GM21786 (cell line): ENCODE results near the gene SEC61A2.
"Not testable (repeated sequence)": the region's sequence is repeated elsewhere in the genome, so short reads cannot be mapped to it uniquely, and the experiment has no call there.

Experiments used
- ATAC-seq: cut with Tn5 transposase; IDR thresholded peaks from one replicate; pipeline ENCODE4 v1.9.1; 2021; ENCODE audit not compliant: unreplicated experiment

SEC61A2 gene

DNA sequence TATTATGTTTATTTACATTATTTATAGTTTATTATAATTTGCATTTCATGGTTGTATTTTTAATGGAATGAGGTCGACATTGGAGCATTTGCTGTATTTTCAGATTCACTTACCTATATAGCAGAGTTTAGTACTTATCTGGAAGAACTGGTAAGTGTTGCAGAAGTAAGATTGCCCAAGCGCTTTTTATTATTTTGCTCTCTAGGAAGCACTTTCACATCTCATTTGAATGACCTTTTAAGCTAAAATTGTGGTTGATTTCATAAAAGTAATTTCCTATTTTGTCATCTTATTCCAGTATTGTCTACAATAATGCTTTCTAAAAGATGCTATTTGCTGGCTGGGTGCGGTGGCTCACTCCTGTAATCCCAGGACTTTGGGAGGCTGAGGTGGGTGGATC lies 28.6 kb downstream of the SEC61A2 start:
- ATAC-seq, result no peak

DNA sequence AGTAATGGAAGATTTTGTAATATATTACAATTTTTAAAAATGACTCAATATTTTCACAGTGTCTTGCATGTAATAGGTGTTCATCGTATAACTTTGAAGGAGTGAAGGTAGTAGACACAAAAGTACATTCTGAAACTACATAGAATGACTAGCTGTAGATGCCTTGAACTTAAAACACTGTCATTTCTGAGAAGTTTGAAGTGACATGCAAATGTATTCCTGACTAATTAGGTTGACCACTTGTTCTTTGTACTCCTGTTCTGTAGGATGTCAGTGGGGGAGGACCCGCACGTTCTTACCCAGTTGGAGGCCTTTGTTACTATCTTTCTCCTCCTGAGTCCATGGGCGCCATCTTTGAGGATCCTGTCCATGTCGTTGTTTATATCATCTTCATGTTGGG lies 31.2 kb downstream of the SEC61A2 start:
- no peak for ATAC-seq

DNA sequence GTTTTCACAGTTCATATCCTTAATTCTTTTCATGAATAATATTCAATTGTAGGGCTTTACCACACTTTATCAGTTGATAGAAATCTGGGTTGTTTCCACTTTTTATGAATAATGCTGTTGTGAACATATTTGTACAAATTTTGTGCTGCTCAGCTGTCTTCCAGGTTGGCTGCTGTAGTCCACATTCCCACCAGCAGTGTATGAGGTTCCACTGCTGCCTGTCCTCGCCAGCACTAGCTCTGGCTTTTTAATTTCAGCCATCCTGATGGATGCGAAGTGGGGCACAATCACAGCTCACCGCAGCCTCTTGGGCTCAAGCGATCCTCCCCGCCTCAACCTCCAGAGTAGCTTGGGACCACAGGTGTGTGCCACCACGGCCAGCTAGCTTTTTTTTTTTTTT lies 33.5 kb downstream of the SEC61A2 start:
- ATAC-seq, result no peak

DNA sequence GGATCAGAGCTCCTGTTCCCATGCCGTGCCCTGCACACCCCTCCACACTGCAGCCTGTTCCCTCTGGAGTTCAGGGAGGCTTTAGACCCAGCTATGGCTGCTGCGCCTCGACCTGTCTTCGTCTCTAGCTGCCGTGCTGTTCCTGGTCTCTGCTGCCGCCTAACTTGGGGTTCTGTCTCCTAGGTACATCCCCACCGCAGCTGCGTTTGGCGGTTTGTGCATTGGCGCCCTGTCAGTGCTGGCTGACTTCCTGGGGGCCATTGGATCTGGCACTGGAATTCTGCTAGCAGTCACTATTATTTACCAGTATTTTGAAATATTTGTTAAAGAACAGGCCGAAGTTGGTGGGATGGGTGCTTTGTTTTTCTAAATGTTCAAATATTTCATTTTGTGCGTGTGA lies 34.6 kb downstream of the SEC61A2 start:
- no peak for ATAC-seq

DNA sequence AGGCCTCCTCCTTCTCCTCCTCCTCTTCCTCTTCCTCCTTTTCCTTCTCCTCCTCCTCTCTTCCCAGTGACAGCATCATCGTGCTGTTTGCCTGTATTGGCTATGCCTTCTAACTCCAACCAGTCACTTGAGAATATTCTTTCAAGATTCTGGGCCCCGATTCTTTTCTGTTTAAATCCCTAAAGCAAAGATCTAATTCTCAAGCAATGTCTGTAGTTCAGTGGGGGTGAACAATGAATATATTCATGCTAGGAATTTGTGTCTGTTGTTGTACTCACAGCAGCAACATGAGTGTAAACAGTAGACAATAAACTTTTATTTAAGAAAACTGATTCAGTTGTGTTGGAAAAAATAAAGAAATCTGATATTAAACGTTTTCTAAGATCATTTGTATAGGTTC lies 35.6 kb downstream of the SEC61A2 start:
- ATAC-seq, result no peak

DNA sequence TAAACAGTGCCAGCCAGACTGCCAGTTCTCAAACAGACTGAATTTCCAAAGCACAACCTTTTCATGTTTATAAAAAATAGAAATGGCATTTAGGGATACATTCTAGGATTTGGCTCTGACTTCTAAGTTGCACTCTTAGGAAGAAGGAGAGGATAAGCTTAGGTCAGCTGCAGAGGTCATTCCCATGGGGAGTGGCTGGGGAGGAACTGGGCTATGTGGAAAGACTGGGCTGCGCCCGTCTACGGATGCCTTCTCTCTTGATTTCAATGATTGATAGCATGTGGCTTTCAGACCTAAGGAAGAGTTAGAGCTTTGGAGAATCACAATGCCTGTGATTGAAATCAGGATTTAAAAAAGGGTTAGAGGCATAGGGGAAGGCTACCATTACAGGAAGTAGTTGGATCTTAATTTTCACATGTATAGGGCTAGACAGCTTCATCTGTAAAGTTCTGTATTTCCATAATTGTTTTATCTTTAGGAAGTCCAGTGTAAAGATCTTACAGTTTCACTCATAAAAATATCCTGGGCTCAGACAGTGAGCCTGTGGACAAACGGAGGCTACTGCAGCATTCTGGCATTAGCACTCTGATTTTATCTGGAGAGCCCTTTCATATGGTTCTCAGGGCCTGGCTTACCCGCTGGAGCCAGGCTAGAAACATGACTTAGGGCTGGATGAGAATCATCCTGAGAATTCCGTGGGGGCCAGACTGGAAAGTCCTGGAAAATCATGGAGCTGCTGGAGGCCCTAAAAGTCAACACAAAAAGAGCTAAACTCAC lies 36.7 kb downstream of the SEC61A2 start:
- no peak for ATAC-seq

DNA sequence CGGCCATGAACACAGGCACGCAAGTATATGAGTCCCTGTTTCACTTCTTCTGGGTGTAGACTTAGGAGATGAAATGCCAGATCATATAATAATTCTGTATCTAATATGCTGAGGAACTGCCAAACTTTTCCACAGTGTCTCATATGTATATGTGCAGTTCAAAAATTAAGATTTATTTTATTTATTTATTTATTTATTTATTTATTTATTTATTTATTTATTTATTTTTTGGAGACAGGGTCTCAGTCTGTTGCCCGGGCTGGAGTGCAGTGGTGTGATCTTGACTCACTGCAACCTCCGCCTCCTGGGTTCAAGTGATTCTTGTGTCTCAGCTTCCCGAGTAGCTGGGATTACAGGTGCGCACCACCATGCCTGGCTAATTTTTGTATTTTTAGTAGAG lies 42.0 kb downstream of the SEC61A2 start:
- not testable (repeated sequence) for ATAC-seq

DNA sequence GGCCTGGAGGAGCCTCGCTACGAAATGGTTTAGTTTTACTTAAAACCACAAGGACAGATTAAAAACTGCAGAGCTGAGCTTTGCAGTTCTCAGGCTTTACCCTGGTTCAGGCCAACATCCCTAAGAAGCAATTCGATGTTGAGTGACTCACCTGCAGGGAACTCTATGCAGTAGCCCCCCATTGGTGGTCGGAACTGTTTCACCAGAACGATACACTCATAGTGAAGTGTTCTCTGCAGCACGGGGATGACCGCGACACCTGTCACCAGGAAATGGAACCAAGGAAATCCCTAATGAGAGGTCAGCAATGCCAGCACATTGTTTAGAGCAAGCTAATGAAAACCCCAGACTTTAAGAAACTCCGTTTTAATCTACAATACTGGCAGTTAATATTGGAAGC lies 48.2 kb downstream of the SEC61A2 start:
- ATAC-seq, result no peak

DNA sequence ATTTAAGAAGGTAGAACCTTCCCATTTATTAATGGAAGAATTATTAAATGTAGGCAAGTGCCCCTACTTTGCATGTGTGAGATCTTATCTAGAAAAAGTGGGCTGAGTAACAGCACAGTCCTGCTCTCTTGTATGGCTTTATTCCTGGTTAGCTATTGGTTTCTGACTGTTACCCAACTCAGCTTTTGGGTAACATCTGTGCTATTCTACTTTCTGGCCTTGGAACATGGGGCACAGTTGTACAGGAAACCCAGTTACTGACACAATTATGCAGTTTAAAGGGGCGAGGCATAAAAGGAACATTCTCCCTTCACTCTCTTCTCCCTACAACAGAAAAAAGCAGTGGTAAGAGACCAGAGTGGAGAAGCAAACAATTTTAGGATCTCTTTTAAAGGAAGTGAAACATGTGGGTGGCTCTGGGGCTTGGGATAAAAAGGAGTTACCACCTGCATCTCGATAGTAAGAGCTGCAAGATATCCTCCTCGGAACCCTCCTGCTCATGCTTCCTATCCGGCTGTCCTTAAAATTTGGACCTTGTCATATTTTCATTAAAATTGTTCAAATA lies 50.2 kb downstream of the SEC61A2 start:
- ATAC-seq, result no peak

DNA sequence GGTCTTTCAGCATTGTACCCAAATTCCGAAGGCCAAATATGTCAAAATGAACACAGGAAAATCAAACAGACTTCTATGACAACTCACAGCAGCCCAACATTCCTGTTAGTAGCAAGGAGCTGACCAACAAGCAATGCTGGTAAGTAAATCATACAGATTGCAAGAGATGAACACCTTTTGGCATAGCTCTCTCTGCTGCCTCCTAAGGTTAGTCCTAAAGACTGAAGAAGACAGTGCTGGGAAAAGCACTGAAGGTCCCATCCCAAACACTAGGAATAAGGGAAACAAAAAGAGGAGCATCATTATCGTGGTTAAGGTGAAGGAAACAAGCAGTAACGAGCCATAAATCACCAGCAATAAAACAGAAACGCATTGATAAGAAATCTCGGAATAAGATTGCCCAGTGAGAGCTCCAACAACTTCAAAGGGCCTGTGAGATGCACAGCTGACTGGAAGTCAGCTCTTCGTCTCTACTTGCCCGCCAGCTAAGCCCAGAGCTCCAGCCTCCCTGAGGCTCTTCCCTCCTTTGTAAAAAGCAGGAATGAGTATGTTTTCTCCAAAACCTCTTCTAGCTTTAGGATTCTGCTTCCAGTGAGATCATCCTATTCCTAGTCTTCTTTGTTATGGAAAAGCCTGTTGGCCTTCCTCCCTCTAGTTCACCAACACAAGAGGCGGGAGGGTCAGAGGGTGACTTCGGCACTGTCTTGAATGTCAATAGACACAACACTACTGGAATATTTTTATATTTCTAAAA lies 50.9 kb downstream of the SEC61A2 start:
- no peak for ATAC-seq

DNA sequence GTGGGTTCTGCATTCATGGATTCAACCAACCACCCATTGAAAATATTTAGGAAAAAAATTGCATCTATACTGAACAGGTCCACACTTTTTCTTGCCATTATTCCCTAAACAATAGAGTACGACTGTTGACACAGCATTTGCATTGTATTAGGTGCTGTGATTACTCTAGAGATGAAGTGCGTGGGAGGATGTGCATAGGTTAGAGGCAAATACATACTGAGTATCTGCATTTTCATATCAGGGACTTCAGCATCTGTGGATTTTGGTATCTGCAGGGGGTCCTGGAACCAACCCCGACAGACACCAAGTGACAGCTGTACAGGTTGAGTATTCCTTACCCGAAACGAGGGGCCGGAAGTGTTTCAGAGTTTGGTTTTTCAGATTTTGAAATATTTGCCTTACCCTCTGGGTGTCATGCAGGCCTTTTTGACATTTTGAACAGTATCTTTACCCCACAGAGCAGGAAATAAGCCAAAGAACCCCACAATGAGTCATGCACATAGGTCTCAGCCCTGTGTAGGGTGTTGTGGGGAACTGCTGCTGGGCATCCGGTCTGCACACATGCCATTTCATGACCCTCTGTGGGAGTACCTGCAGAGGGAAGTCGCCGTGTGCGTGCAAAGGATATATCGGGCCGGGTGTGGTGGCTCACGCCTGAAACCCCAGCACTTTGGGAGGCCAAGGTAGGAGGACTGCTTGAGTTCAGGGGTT lies 51.7 kb downstream of the SEC61A2 start:
- ATAC-seq, result no peak

DNA sequence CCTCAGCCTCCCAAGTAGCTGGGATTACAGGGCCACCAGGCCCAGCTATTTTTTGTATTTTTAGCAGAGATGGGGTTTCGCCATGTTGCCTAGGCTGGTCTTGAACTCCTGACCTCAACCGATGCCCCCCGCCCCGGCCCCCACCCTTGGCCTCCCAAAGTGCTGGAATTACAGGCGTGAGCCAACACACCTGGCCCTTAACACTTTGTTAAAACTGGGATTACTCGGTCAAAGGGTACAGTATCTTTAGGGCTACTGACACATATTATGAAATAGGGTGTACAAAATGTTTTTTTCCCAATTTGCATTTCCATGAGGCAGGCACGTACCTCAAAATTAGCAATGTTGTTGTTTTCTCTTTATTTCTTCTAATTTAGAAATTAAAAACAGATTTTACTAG lies 54.7 kb downstream of the SEC61A2 start:
- ATAC-seq, result no peak

DNA sequence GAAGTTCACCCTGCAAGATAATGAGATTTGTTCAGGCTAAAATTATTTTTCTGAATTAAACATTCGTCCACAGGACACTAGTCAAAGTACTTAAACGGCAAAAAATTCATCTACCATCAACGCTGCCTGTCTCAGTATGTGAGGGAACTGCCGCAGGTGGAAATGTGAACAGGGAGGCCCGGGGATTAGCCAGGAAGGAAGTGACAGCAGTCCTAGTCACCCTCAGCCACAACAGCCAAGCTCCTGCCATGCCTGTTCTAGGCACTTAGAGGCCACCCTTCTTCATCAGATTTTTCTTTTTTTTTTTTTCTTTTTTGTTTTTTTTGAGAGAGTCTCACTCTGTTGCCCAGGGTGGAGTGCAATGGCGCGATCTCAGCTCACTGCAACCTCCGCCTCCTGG lies 56.8 kb downstream of the SEC61A2 start:
- no peak for ATAC-seq

DNA sequence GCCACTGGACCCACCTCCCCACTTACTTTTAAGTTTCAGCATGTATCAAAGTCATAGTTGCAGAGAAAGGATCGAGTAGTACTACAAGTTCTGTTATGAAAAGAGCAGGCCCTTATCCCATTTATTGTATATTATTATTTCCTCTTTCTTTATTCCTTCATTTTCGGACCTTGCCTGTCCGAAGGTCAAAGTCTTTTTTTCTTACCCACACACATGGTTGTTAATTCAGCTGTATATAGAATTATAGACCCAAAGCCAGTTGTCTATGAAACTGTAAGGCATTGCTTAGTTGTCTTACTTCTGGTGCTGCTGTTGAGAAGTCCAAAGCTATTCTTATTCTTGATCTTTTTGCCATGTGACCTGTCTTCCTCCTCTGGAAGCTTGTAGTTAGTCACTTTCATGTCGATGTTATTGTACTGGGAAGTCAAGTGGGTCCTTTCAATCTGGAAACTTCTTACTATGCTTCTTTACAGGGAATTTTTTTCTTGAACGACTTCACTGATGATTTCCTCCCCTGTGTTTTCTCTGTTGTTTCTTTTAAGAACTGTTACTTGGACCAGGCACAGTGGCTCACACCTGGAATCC lies 57.9 kb downstream of the SEC61A2 start:
- no peak for ATAC-seq

DNA sequence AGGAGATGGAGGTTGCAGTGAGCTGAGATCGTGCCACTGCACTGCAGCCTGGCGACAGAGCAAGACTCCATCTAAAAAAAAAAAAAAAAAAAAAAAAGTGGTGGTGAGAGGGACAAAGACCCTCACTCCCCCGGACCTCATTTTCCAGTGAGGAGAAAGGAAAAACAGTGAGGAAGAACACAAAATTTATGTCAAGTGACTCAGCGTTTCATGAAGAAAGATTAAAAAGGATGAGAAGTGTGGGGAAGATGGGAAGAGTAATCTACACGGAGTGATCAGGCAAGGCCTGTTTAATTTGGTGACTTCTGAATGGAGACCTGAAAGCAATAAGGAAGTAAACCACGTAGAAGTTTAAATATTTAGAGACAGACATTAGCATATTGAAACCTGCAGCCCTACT lies 59.2 kb downstream of the SEC61A2 start:
- no peak for ATAC-seq

DNA sequence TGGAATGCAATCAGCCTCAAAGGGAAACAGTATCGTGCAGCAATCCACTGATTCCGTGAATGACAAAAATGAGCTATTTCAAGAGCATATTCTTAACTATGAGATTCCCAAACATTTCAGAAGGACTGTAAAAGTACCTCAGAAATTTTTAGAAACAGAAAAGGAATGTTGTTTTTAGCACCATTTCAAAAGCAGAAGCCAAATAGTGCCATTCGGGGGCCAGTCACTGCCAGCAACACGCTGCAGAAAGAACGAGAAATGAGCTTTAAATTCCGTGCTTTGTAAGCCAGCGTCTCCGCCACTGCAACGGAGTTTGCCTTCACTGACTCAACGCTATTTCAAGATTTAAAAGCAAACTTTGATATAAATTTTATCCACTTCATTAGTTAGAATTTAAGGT lies 59.9 kb downstream of the SEC61A2 start:
- no peak for ATAC-seq

DNA sequence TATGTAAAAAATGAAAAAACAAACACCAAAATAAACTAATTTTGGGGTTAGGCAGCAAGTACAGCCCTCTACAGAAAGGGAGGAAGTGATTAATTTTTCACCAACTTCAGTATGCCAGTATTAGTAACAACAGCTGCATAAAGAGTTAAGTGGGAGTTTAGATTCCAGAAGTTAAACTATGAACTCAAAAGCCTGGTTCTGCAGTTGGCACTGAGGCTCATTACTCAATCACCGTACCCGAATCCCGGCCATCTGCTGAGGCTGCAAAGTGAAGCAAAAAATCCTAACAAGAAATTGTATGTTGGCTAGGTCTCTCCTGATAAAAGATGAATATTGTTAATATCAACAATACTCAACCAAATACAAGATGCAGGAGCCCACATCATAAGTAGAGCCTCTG lies 62.2 kb downstream of the SEC61A2 start:
- no peak for ATAC-seq

DNA sequence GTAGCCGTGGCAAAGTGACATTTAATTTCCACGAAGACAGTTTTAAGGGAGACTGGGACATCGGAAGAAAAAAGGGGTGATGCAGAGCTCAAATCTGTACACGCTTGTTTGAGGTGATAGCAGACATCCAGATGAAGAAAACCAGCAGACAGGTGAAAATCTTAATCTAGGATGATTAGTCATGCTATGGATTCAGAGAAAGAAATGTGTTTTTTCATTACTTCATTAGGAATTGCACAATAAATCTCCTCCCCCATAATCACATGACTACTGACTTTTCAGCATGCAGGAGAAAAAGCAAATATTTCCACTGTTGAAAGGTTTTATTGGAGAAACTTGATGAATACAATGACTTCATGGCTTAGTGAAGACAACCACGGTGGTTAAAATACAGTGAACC lies 63.7 kb downstream of the SEC61A2 start:
- no peak for ATAC-seq

DNA sequence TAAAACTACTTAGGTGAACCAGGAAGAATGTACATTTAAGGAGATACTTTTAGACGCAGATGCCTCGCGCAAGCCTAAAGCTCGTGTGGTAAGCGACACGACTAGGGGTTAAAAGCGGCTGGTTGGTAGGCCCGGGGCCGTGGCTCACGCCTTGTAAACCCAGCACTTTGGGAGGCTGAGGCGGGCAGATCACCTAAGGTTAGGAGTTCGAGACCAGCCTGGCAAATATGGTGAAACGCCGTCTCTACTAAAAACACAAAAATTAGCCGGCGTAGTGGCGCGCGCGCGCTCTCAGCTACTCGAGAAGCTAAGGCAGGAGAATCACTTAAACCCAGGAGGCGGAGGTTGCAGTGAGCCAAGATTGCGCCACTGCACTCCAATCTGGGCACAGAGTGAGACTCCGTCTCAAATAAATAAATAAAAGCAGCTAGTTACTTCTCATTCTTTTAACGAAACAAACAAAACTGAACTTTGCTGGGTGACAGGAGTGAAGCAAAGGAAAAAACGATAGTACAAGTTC lies 65.3 kb downstream of the SEC61A2 start:
- no peak for ATAC-seq

DNA sequence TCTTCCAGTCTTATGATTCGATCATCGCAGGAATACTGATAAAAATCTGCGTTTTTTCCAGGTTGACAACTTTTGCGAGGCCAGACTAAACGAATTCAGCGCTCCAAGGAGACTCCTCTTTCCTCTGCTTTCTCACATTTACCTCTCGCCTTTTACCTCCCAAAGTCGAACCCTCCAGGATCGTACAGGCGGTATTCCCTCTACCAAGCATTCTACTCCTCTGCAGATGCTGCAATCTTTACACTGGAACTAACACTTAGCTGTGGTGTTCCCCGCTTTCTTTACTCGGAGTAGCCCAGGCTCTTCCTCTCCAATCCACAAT lies 65.8 kb downstream of the SEC61A2 start:
- ATAC-seq, result peak; percentile 5
